HepG2 (cell line): ENCODE data around the gene PCSK5. TPM values are rescaled to one million over a fixed set of nuclear protein-coding genes. Genes with fewer than 3 reads are reported as not detected.

ENCODE experiments used
- ATAC-seq: fragments of 200-7000 bp; cut with Tn5 transposase; 3 replicates; pipeline ENCODE4 v1.9.1; 2020; ENCODE audit warnings: mild to moderate bottlenecking, moderate library complexity
- BruUV-seq: library from RNA; stranded (reverse); fragments of 400-500 nt; replicated peaks from 2 replicates; lab custom pipeline; 2021; lab: Mats Ljungman, UMichigan
- CTCF ChIA-PET: fragments of 300-600 bp; formaldehyde crosslinking; extraction: SDS; loops from one replicate; lab custom pipeline; 2021; ENCODE audit warnings: low total read pairs, inconsistent platforms, low intra/inter-chr PET ratio; lab: Yijun Ruan, JAX
- POLR2A ChIA-PET: fragments of 350-600 bp; sonication (Branson Sonifier 250); formaldehyde crosslinking; loops from one replicate; lab custom pipeline; 2020; ENCODE audit warnings: antibody characterized with exemption, inconsistent platforms; lab: Yijun Ruan, JAX
- DNase-seq: peaks from one replicate; pipeline ENCODE4 v3.0.0-alpha.2; 2015; ENCODE audit warnings: low spot score
- FAIRE-seq: peaks from 3 replicates; lab custom pipeline; 2011; peaks lifted over from hg19 to GRCh38; lab: Jason Lieb, UNC
- H2AFZ ChIP-seq: one replicate; pipeline ENCODE4 v1.6.1; 2011; ENCODE audit warnings: low read length, inconsistent platforms
- H3K27ac ChIP-seq: fragments of 300-600 bp; 3 replicates; pipeline ENCODE4 v1.8.0; 2011; ENCODE audit warnings: mixed run types, mild to moderate bottlenecking, mixed read lengths, low read length, inconsistent platforms; ENCODE audit not compliant: insufficient read depth; ENCODE audit errors: extremely low read length
- H3K27me3 ChIP-seq, 2 experiments: fragments of 200-600 bp in 1 of 2; 2 replicates in 1 of 2; 3 replicates in 1 of 2; pipeline versions ENCODE4 v1.6.0 to v1.8.0; 2011; ENCODE audit warnings: low read length in 2 of 2, mild to moderate bottlenecking in 2 of 2, moderate library complexity in 2 of 2, inconsistent platforms in 1 of 2; ENCODE audit not compliant: insufficient read depth in 2 of 2, control insufficient read depth in 1 of 2
- H3K36me3 ChIP-seq, 2 experiments: fragments of 200-600 bp in 1 of 2; replicated peaks in 1 of 2; 2 replicates in 1 of 2; 3 replicates in 1 of 2; pipeline versions ENCODE4 v1.5.1 to v1.8.0; 2011; ENCODE audit warnings: low read length in 2 of 2, inconsistent platforms in 1 of 2; ENCODE audit not compliant: insufficient read depth in 2 of 2, control insufficient read depth in 1 of 2
- H3K4me1 ChIP-seq: 2 replicates; pipeline ENCODE4 v1.5.1; 2012; ENCODE audit warnings: low read length, inconsistent platforms; ENCODE audit not compliant: insufficient read depth
- H3K4me2 ChIP-seq: 2 replicates; pipeline ENCODE4 v1.6.0; 2011; ENCODE audit warnings: low read depth, low read length, inconsistent platforms
- H3K4me3 ChIP-seq, 3 experiments: fragments of 200-600 bp in 1 of 3; sonication (generic), shearing (Covaris generic) in 1 of 3; replicated peaks in 1 of 3; 2 replicates each; pipeline ENCODE4 v1.5.1; 2011 to 2016; ENCODE audit warnings: low read length in 3 of 3, inconsistent platforms in 2 of 3, low read depth in 2 of 3, mild to moderate bottlenecking in 2 of 3, control low read depth in 1 of 3, mixed read lengths in 1 of 3; ENCODE audit not compliant: insufficient read depth in 1 of 3
- H3K79me2 ChIP-seq: one replicate; pipeline ENCODE4 v1.6.1; 2011; ENCODE audit warnings: low read length, inconsistent platforms; ENCODE audit not compliant: insufficient read depth
- H3K9ac ChIP-seq: 2 replicates; pipeline ENCODE4 v1.6.0; 2011; ENCODE audit warnings: mild to moderate bottlenecking, low read depth, low read length, inconsistent platforms; ENCODE audit not compliant: insufficient read depth
- H3K9me3 ChIP-seq: 2 replicates; pipeline ENCODE4 v1.5.1; 2012; ENCODE audit warnings: mild to moderate bottlenecking, low read length
- H4K20me1 ChIP-seq: 2 replicates; pipeline ENCODE4 v1.6.0; 2011; ENCODE audit warnings: inconsistent platforms, mild to moderate bottlenecking, low read length, moderate library complexity; ENCODE audit not compliant: insufficient read depth
- MBNL3 ChIP-seq: fragments of 250-450 bp; sonication (Bioruptor Pico); conservative IDR thresholded peaks from 2 replicates; pipeline ENCODE4 v1.8.0; 2022; ENCODE audit warnings: mild to moderate bottlenecking, inconsistent platforms
- SSRP1 ChIP-seq: IDR thresholded peaks from 2 replicates; pipeline ENCODE4 v1.6.1; 2016; ENCODE audit warnings: control low read depth
- TCF7L2 ChIP-seq: IDR thresholded peaks from 2 replicates; pipeline ENCODE4 v1.6.1; 2011; ENCODE audit warnings: mild to moderate bottlenecking, low read depth, low read length, moderate library complexity
- ZNF329 ChIP-seq: sonication (generic); formaldehyde crosslinking; IDR thresholded peaks from 2 replicates; pipeline ENCODE4 v1.9.0; 2021; ENCODE audit warnings: low read depth, mild to moderate bottlenecking, missing genetic modification reagents
- ZNF709 ChIP-seq: sonication (generic); formaldehyde crosslinking; IDR thresholded peaks from 2 replicates; pipeline ENCODE4 v1.5.0; 2020; ENCODE audit warnings: mild to moderate bottlenecking, missing genetic modification reagents
- WGBS: methylation state at CpG from one replicate; pipeline ENCODE4 v1.1.6; 2017; ENCODE audit warnings: low lambda C conversion rate; 5-methylcytosine and 5-hydroxymethylcytosine counted together
- in situ Hi-C: cut with HindIII; loops from 2 replicates; pipeline ENCODE4 v1.10.0; 2017; ENCODE audit warnings: low pct_unique_long_range_greater_than_20kb; ENCODE audit not compliant: extremely low pct_ligation_motif_present
- intact Hi-C: fragments of 100-400 bp; cut with micrococcal nuclease; formaldehyde crosslinking; loops from one replicate; pipeline ENCODE4 v1.10.0; 2022; ENCODE audit not compliant: unreplicated experiment
- polyA plus RNA-seq, 8 experiments: library from polyadenylated mRNA; depleted of rRNA in 3 of 8; stranded (reverse) in 7 of 8; unstranded in 1 of 8; fragments of >200 nt; fragmentation: Illumina TruSeq in 4 of 8; extraction: Trizol in 4 of 8; gene quantifications; 2 replicates each; pipeline versions ENCODE4 v1.2.1 to v1.2.3, GENCODE V29; 2011 to 2016; ENCODE audit warnings: low read depth in 4 of 8, missing spikeins in 1 of 8, mixed read lengths in 1 of 8; ENCODE audit not compliant: insufficient read depth in 1 of 8
- total RNA-seq, 5 experiments: library from RNA; depleted of rRNA; stranded (reverse); fragments of >200 nt; fragmentation: Illumina TruSeq; extraction: Trizol; gene quantifications; 2 replicates each; pipeline ENCODE4 v1.2.3, GENCODE V29; 2016; ENCODE audit warnings: low read depth in 1 of 5
- TF ChIP-seq, protein P1 (sequence below): sonication (generic); formaldehyde crosslinking; IDR thresholded peaks from 2 replicates; pipeline ENCODE4 v1.4.0; 2020; ENCODE audit warnings: mild to moderate bottlenecking, missing genetic modification reagents
- TF ChIP-seq, protein P2 (sequence below): sonication (generic); formaldehyde crosslinking; IDR thresholded peaks from 2 replicates; pipeline ENCODE4 v1.5.0; 2020; ENCODE audit warnings: mild to moderate bottlenecking, missing genetic modification reagents
- TF ChIP-seq, protein P3 (sequence below): sonication (generic); formaldehyde crosslinking; IDR thresholded peaks from 2 replicates; pipeline ENCODE4 v1.4.0; 2020; ENCODE audit warnings: mild to moderate bottlenecking, missing genetic modification reagents, borderline replicate concordance

The PCSK5 gene
- total and polyA plus RNA-seq, 2 of the 13 experiments (the other 11 are each of a cell fraction or from before 2014, with no cell fraction given), result 0.55 to 0.66 TPM

DNA sequence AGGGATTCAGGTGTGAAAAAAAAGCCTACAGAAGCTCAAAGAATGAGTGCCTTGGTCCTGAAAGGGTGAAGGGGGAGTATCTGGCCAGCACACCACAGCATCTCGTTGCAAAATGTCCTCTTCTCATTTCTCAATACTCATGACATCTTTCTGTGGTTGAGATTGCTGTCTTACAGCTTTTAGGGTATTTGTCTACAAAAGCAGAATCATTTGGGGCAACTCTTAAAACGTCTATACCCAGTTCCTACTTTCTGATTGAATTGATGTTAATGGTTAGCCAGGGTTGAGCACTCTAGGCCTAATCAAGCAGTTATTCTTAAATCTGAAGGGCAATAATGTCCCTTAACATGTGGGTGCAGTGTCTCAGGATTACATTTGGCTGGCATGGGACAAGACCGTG, 21.2 kb upstream of the PCSK5 start:
- Histone ChIP-seq H3K4me1 (no peaks in the 10 kb centered on the region), H3K27ac (no peak overlapping the region), H3K4me3 (no peak overlapping the region), H3K9me3 (no peaks in the 10 kb centered on the region), H2AFZ (no peak overlapping the region), H3K79me2 (no peaks in the 10 kb centered on the region), H3K27me3 (no peaks in the 10 kb centered on the region), H4K20me1 (no peaks in the 10 kb centered on the region), H3K9ac (no peak overlapping the region), H3K4me2 (no peak overlapping the region), H3K36me3 (no peaks in the 10 kb centered on the region)
- WGBS, result 0% methylated on average over 3 of the region's 3 CpGs
- POLR2A ChIA-PET, result no interaction called here
- intact Hi-C loops, result no loop called here
- TF ChIP-seq SSRP1 (CRISPR knock-in tag) (no peak), ZNF329 (CRISPR knock-in tag) (no peak), TCF7L2 (no peak), MBNL3 (no peak), ZNF709 (CRISPR knock-in tag) (no peak)
- TF ChIP-seq, protein P1, sequence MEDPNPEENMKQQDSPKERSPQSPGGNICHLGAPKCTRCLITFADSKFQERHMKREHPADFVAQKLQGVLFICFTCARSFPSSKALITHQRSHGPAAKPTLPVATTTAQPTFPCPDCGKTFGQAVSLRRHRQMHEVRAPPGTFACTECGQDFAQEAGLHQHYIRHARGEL (CRISPR knock-in tag), result no peak
- TF ChIP-seq, protein P2, sequence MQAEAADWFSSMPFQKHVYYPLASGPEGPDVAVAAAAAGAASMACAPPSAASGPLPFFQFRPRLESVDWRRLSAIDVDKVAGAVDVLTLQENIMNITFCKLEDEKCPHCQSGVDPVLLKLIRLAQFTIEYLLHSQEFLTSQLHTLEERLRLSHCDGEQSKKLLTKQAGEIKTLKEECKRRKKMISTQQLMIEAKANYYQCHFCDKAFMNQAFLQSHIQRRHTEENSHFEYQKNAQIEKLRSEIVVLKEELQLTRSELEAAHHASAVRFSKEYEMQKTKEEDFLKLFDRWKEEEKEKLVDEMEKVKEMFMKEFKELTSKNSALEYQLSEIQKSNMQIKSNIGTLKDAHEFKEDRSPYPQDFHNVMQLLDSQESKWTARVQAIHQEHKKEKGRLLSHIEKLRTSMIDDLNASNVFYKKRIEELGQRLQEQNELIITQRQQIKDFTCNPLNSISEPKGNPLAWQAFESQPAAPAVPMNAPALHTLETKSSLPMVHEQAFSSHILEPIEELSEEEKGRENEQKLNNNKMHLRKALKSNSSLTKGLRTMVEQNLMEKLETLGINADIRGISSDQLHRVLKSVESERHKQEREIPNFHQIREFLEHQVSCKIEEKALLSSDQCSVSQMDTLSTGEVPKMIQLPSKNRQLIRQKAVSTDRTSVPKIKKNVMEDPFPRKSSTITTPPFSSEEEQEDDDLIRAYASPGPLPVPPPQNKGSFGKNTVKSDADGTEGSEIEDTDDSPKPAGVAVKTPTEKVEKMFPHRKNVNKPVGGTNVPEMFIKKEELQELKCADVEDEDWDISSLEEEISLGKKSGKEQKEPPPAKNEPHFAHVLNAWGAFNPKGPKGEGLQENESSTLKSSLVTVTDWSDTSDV, result no peak
- TF ChIP-seq, protein P3, sequence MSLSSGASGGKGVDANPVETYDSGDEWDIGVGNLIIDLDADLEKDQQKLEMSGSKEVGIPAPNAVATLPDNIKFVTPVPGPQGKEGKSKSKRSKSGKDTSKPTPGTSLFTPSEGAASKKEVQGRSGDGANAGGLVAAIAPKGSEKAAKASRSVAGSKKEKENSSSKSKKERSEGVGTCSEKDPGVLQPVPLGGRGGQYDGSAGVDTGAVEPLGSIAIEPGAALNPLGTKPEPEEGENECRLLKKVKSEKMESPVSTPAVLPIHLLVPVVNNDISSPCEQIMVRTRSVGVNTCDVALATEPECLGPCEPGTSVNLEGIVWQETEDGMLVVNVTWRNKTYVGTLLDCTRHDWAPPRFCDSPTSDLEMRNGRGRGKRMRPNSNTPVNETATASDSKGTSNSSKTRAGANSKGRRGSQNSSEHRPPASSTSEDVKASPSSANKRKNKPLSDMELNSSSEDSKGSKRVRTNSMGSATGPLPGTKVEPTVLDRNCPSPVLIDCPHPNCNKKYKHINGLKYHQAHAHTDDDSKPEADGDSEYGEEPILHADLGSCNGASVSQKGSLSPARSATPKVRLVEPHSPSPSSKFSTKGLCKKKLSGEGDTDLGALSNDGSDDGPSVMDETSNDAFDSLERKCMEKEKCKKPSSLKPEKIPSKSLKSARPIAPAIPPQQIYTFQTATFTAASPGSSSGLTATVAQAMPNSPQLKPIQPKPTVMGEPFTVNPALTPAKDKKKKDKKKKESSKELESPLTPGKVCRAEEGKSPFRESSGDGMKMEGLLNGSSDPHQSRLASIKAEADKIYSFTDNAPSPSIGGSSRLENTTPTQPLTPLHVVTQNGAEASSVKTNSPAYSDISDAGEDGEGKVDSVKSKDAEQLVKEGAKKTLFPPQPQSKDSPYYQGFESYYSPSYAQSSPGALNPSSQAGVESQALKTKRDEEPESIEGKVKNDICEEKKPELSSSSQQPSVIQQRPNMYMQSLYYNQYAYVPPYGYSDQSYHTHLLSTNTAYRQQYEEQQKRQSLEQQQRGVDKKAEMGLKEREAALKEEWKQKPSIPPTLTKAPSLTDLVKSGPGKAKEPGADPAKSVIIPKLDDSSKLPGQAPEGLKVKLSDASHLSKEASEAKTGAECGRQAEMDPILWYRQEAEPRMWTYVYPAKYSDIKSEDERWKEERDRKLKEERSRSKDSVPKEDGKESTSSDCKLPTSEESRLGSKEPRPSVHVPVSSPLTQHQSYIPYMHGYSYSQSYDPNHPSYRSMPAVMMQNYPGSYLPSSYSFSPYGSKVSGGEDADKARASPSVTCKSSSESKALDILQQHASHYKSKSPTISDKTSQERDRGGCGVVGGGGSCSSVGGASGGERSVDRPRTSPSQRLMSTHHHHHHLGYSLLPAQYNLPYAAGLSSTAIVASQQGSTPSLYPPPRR, result no peak
- FAIRE-seq, result no peak
- no TSS peak for BruUV-seq
- CTCF ChIA-PET, result no interaction called here
- ATAC-seq, result no peak
- no peak for DNase-seq
- in situ Hi-C loops, result no loop called here
